Heart left ventricle (tissue), 13 donors: ENCODE measurements around the gene RSPH10B2.
"Not testable (repeated sequence)": the region's sequence is repeated elsewhere in the genome, so short reads cannot be mapped to it uniquely, and the experiment has no call there.

ENCODE experiments used
- CTCF ChIP-seq, 12 donors: fragments of 200-600 bp; sonication (generic) in 4 of 12; IDR thresholded peaks; one replicate each; pipeline versions ENCODE4 v1.5.0 to v1.8.0; 2018 to 2022; ENCODE audit warnings: antibody characterized with exemption in 12 of 12, mild to moderate bottlenecking in 5 of 12
- POLR2A ChIP-seq, 2 donors: fragments of 450-650 bp; IDR thresholded peaks; one replicate each; pipeline ENCODE4 v1.6.1; 2017; ENCODE audit warnings: antibody characterized with exemption in 2 of 2, mild to moderate bottlenecking in 2 of 2, moderate library complexity in 2 of 2
- donor health status: ischemic (EF 13 %, LVEDD 7.1; RV severe dilation, severe dysfunction).
- donor health status: DM: no; HTN: yes; CAD: no.
- donor health status: DM: no; HTN: no; CAD: no.
- donor health status: ischemic (EF 25% LVEDD 6.9; RV normal size, moderate dysfunction).
- donor health status: ischemic (EF 25% LVEDD 5.7; RV mildly dilated, moderate dysfunction).
- donor health status: ischemic (EF 35%, LVEDD 5.7; RV mildly dilated, moderate dysfunction).
- donor health status: nonischemic (EF 11% LVEDD 7.7; RV severe dilation, severe dysfunction).
- donor health status: DM: yes; HTN: yes; CAD: no.
- donor health status: PGD.
- donor health status: ischemic (EF 29% LVEDD 5.4; RV normal size, mild dysfunction).
- donor health status: nonischemic (EF 23%, LVEDD 6.1; RV moderate dilation, normal function).

GRCh38 chr7:6807959-6808358 is 54.1 kb downstream of the RSPH10B2 start:
- not testable (repeated sequence) for TF ChIP-seq CTCF, POLR2A (IDR thresholded peaks at IDR 0.05)
